Mesothelial cell of epicardium (in vitro differentiated cells): ENCODE results near the gene PRKCA. TPM values are rescaled to one million over a fixed set of nuclear protein-coding genes. Genes with fewer than 3 reads are reported as not detected.
"Not testable (repeated sequence)": the region's sequence is repeated elsewhere in the genome, so short reads cannot be mapped to it uniquely, and the experiment has no call there.

Experiments
- DNase-seq, 2 experiments: peaks; one replicate each; pipeline ENCODE4 v3.0.0; 2021; ENCODE audit warnings: low spot score in 2 of 2; ENCODE audit not compliant: unreplicated experiment in 2 of 2
- H3K27ac Mint-ChIP-seq: 2 replicates; pipeline ENCODE4 v1.8.0; 2021; ENCODE audit warnings: mixed read lengths
- H3K27me3 Mint-ChIP-seq: 2 replicates; pipeline ENCODE4 v1.8.0; 2021; ENCODE audit warnings: low read depth, mixed read lengths
- H3K36me3 Mint-ChIP-seq: 2 replicates; pipeline ENCODE4 v1.8.0; 2021; ENCODE audit warnings: mixed read lengths
- H3K4me1 Mint-ChIP-seq: 2 replicates; pipeline ENCODE4 v1.8.0; 2021; ENCODE audit warnings: mixed read lengths
- H3K4me3 Mint-ChIP-seq: 2 replicates; pipeline ENCODE4 v1.8.0; 2021; ENCODE audit warnings: mild to moderate bottlenecking, moderate library complexity, mixed read lengths
- H3K9me3 Mint-ChIP-seq: 2 replicates; pipeline ENCODE4 v1.8.0; 2021; ENCODE audit warnings: mixed read lengths
- CTCF ChIP-seq: fragments of 200-600 bp; sonication (generic); IDR thresholded peaks from one replicate; pipeline ENCODE4 v1.5.0; 2021; ENCODE audit warnings: antibody characterized with exemption; ENCODE audit not compliant: unreplicated experiment
- total RNA-seq: library from RNA; stranded (reverse); gene quantifications from 3 replicates; pipeline ENCODE4 v1.2.1, GENCODE V29; 2021

The PRKCA gene
- total RNA-seq, 1 donor from 2014 or later: 15.2 TPM

GRCh38 chr17:66474258-66474657 is 171.8 kb downstream of the PRKCA start:
- no peak for TF ChIP-seq CTCF
- Mint-ChIP-seq H3K4me1 (peaks cover 17% of the 10 kb centered on the region), H3K27me3 (peaks cover 4% of the 10 kb centered on the region), H3K27ac (no peak overlapping the region), H3K9me3 (peaks cover 6% of the 10 kb centered on the region), H3K36me3 (peaks cover 2% of the 10 kb centered on the region), H3K4me3 (no peak overlapping the region)
- no peak for DNase-seq

GRCh38 chr17:66474806-66475497 is 172.5 kb downstream of the PRKCA start:
- Mint-ChIP-seq H3K4me3 (no peak overlapping the region), H3K27me3 (peaks cover 4% of the 10 kb centered on the region), H3K36me3 (peaks cover 2% of the 10 kb centered on the region), H3K27ac (no peak overlapping the region), H3K9me3 (peaks cover 10% of the 10 kb centered on the region), H3K4me1 (peaks cover 12% of the 10 kb centered on the region)
- DNase-seq: no peak
- TF ChIP-seq CTCF: no peak

- TF ChIP-seq CTCF: no peak
- no peak for DNase-seq
These were observed 173.6 kb downstream of the PRKCA start for GRCh38 chr17:66476014-66476413.

GRCh38 chr17:66477615-66478283 is 175.3 kb downstream of the PRKCA start:
- no peak for TF ChIP-seq CTCF
- peaks cover 2% of the 10 kb centered on the region for H3K36me3 Mint-ChIP-seq
- H3K4me1 Mint-ChIP-seq: peaks cover 5% of the 10 kb centered on the region
- peaks cover 10% of the 10 kb centered on the region for H3K9me3 Mint-ChIP-seq
- no peak overlapping the region for H3K4me3 Mint-ChIP-seq
- H3K27me3 Mint-ChIP-seq: peaks cover 4% of the 10 kb centered on the region
- no peak overlapping the region for H3K27ac Mint-ChIP-seq
- no peak for DNase-seq

More at GRCh38 chr17:66476014-66476413, 173.6 kb downstream of the PRKCA start:
- Mint-ChIP-seq H3K36me3 (peaks cover 2% of the 10 kb centered on the region), H3K4me3 (no peak overlapping the region), H3K9me3 (peaks cover 10% of the 10 kb centered on the region), H3K27ac (no peak overlapping the region), H3K4me1 (peaks cover 9% of the 10 kb centered on the region), H3K27me3 (peaks cover 4% of the 10 kb centered on the region)

GRCh38 chr17:66479230-66479889 is 176.9 kb downstream of the PRKCA start:
- peaks cover 10% of the 10 kb centered on the region for H3K9me3 Mint-ChIP-seq
- H3K36me3 Mint-ChIP-seq, H3K27me3 Mint-ChIP-seq, H3K27ac Mint-ChIP-seq, DNase-seq, H3K4me1 Mint-ChIP-seq, H3K4me3 Mint-ChIP-seq: not testable (repeated sequence)

- Mint-ChIP-seq H3K4me1 (no peaks in the 10 kb centered on the region), H3K4me3 (no peak overlapping the region), H3K27ac (no peak overlapping the region), H3K9me3 (peaks cover 10% of the 10 kb centered on the region), H3K36me3 (peaks cover 2% of the 10 kb centered on the region), H3K27me3 (no peaks in the 10 kb centered on the region)
- no peak for DNase-seq
- TF ChIP-seq CTCF: no peak
These were observed 177.8 kb downstream of the PRKCA start for GRCh38 chr17:66480243-66480642.
